SK-N-SH treated with all-trans-retinoic acid at 6 μM for 48 hours (cell line): ENCODE results near the gene ANKRD11.
A peak's percentile ranks its signal among the peaks of the same experiment; 100 is the strongest.

Experiments
- ATAC-seq: fragments of 200-7000 bp; cut with Tn5 transposase; 3 replicates; pipeline ENCODE4 v1.9.1; 2020; ENCODE audit warnings: mild to moderate bottlenecking, moderate library complexity
- BACH2 ChIP-seq: fragments of 250-450 bp; sonication (Bioruptor Pico); IDR thresholded peaks from 2 replicates; pipeline ENCODE4 v1.9.0; 2021; ENCODE audit warnings: mild to moderate bottlenecking, borderline replicate concordance
- CREB5 ChIP-seq: fragments of 250-450 bp; sonication (Bioruptor Pico); IDR thresholded peaks from 2 replicates; pipeline ENCODE4 v1.5.1; 2020; ENCODE audit warnings: low read depth, mild to moderate bottlenecking, moderate library complexity
- CSDC2 ChIP-seq: fragments of 250-450 bp; sonication (Bioruptor Pico); IDR thresholded peaks from 2 replicates; pipeline ENCODE4 v1.5.0; 2020; ENCODE audit warnings: mild to moderate bottlenecking, moderate library complexity
- CSRNP3 ChIP-seq: fragments of 250-450 bp; sonication (Bioruptor Pico); IDR thresholded peaks from 2 replicates; pipeline ENCODE4 v1.5.1; 2021; ENCODE audit warnings: mild to moderate bottlenecking, moderate library complexity
- ESRRG ChIP-seq: fragments of 250-450 bp; sonication (Bioruptor Pico); IDR thresholded peaks from 2 replicates; pipeline ENCODE4 v1.6.1; 2021; ENCODE audit warnings: mild to moderate bottlenecking
- GLIS3 ChIP-seq: fragments of 250-450 bp; sonication (Bioruptor Pico); IDR thresholded peaks from 2 replicates; pipeline ENCODE4 v1.5.0; 2020; ENCODE audit warnings: mild to moderate bottlenecking, moderate library complexity
- ISL1 ChIP-seq: fragments of 250-450 bp; sonication (Bioruptor Pico); IDR thresholded peaks from 2 replicates; pipeline ENCODE4 v2.1.2; 2022; ENCODE audit warnings: mild to moderate bottlenecking, moderate library complexity
- OSR1 ChIP-seq: fragments of 250-450 bp; sonication (Bioruptor Pico); IDR thresholded peaks from 2 replicates; pipeline ENCODE4 v1.8.0; 2022; ENCODE audit warnings: moderate library complexity, mild to moderate bottlenecking, inconsistent platforms
- PATZ1 ChIP-seq: fragments of 250-450 bp; sonication (Bioruptor Pico); IDR thresholded peaks from 2 replicates; pipeline ENCODE4 v1.8.0; 2020; ENCODE audit warnings: mild to moderate bottlenecking, moderate library complexity, borderline replicate concordance
- POU6F1 ChIP-seq: fragments of 250-450 bp; sonication (Bioruptor Pico); IDR thresholded peaks from 2 replicates; pipeline ENCODE4 v1.8.0; 2021; ENCODE audit warnings: low read depth, mild to moderate bottlenecking, moderate library complexity, borderline replicate concordance
- PPARA ChIP-seq: fragments of 250-450 bp; sonication (Bioruptor Pico); IDR thresholded peaks from 2 replicates; pipeline ENCODE4 v1.5.0; 2020; ENCODE audit warnings: mild to moderate bottlenecking, borderline replicate concordance
- RARB ChIP-seq: fragments of 250-450 bp; sonication (Bioruptor Pico); IDR thresholded peaks from 2 replicates; pipeline ENCODE4 v1.8.0; 2021; ENCODE audit warnings: mild to moderate bottlenecking, moderate library complexity
- SNAI2 ChIP-seq: fragments of 250-450 bp; sonication (Bioruptor Pico); IDR thresholded peaks from 2 replicates; pipeline ENCODE4 v1.5.0; 2020; ENCODE audit warnings: mild to moderate bottlenecking, moderate library complexity
- TOX ChIP-seq: fragments of 250-450 bp; sonication (Bioruptor Pico); IDR thresholded peaks from 2 replicates; pipeline ENCODE4 v1.8.0; 2021; ENCODE audit warnings: mild to moderate bottlenecking, moderate library complexity, borderline replicate concordance
- TSHZ2 ChIP-seq: fragments of 250-450 bp; sonication (Bioruptor Pico); IDR thresholded peaks from 2 replicates; pipeline ENCODE4 v1.5.0; 2020; ENCODE audit warnings: mild to moderate bottlenecking, moderate library complexity
- ZC3H10 ChIP-seq: fragments of 250-450 bp; sonication (Bioruptor Pico); IDR thresholded peaks from 2 replicates; pipeline ENCODE4 v1.5.1; 2021; ENCODE audit warnings: mild to moderate bottlenecking, moderate library complexity
- ZFP3 ChIP-seq: fragments of 250-450 bp; sonication (Bioruptor Pico); IDR thresholded peaks from 2 replicates; pipeline ENCODE4 v1.5.0; 2020; ENCODE audit warnings: mild to moderate bottlenecking, moderate library complexity
- ZFP30 ChIP-seq: fragments of 450-650 bp; formaldehyde crosslinking; IDR thresholded peaks from 2 replicates; pipeline ENCODE4 v1.5.0; 2022; ENCODE audit warnings: mild to moderate bottlenecking, moderate library complexity
- ZNF565 ChIP-seq: fragments of 450-650 bp; formaldehyde crosslinking; conservative IDR thresholded peaks from 2 replicates; pipeline ENCODE4 v1.5.0; 2020; ENCODE audit warnings: low read depth, mild to moderate bottlenecking, moderate library complexity
- ZNF70 ChIP-seq: fragments of 450-650 bp; formaldehyde crosslinking; IDR thresholded peaks from 2 replicates; pipeline ENCODE4 v1.5.0; 2020; ENCODE audit warnings: mild to moderate bottlenecking, moderate library complexity
- ZNF8 ChIP-seq: fragments of 450-650 bp; formaldehyde crosslinking; IDR thresholded peaks from 2 replicates; pipeline ENCODE4 v1.5.0; 2020; ENCODE audit warnings: mild to moderate bottlenecking, moderate library complexity

ANKRD11 gene

GRCh38 chr16:89442990-89443726 lies 47.2 kb downstream of the ANKRD11 start:
- peak; percentile 79 for ATAC-seq
- TF ChIP-seq ZNF8 (CRISPR knock-in tag) (no peak), PPARA (CRISPR knock-in tag) (no peak), RARB (CRISPR knock-in tag) (no peak), SNAI2 (CRISPR knock-in tag) (no peak), GLIS3 (CRISPR knock-in tag) (no peak), TSHZ2 (CRISPR knock-in tag) (no peak), ZNF565 (CRISPR knock-in tag) (no peak), POU6F1 (CRISPR knock-in tag) (no peak), ESRRG (CRISPR knock-in tag) (no peak)

GRCh38 chr16:89442588-89442987 lies 47.8 kb downstream of the ANKRD11 start:
- ATAC-seq, result peak; percentile 15
- TF ChIP-seq ZNF8 (CRISPR knock-in tag), result no peak

GRCh38 chr16:89439659-89440058 lies 50.7 kb downstream of the ANKRD11 start:
- ATAC-seq, result no peak
- TF ChIP-seq ZNF70 (CRISPR knock-in tag) (no peak), ESRRG (CRISPR knock-in tag) (no peak), ZNF565 (CRISPR knock-in tag) (no peak), TOX (no peak), PPARA (CRISPR knock-in tag) (no peak), ZFP30 (CRISPR knock-in tag) (no peak), ZFP3 (no peak), ZC3H10 (CRISPR knock-in tag) (no peak), GLIS3 (CRISPR knock-in tag) (no peak), SNAI2 (CRISPR knock-in tag) (no peak), PATZ1 (no peak), CREB5 (CRISPR knock-in tag) (no peak), CSDC2 (no peak), ISL1 (CRISPR knock-in tag) (no peak), CSRNP3 (CRISPR knock-in tag) (no peak), OSR1 (CRISPR knock-in tag) (no peak)

GRCh38 chr16:89437991-89438390 lies 52.4 kb downstream of the ANKRD11 start:
- ATAC-seq, result no peak
- TF ChIP-seq ISL1 (CRISPR knock-in tag) (no peak), ESRRG (CRISPR knock-in tag) (no peak), PPARA (CRISPR knock-in tag) (no peak), TSHZ2 (CRISPR knock-in tag) (no peak), PATZ1 (no peak), BACH2 (no peak), TOX (no peak), ZNF565 (CRISPR knock-in tag) (no peak), ZFP30 (CRISPR knock-in tag) (no peak)
